CD4-positive, alpha-beta T cell treated with Interleukin-2 at 100 ng/mL for 4 hours (primary cell): Measurements from ENCODE around the gene CITED4.

Experiments used
- DNase-seq: peaks from one replicate; pipeline ENCODE4 v3.0.0-alpha.2; 2020; ENCODE audit warnings: low spot score

The CITED4 gene

GRCh38 chr1:40853113-40853884 is 8.9 kb downstream of the CITED4 start:
- no peak for DNase-seq

GRCh38 chr1:40851643-40852042 is 10.5 kb downstream of the CITED4 start:
- DNase-seq: no peak

DNA sequence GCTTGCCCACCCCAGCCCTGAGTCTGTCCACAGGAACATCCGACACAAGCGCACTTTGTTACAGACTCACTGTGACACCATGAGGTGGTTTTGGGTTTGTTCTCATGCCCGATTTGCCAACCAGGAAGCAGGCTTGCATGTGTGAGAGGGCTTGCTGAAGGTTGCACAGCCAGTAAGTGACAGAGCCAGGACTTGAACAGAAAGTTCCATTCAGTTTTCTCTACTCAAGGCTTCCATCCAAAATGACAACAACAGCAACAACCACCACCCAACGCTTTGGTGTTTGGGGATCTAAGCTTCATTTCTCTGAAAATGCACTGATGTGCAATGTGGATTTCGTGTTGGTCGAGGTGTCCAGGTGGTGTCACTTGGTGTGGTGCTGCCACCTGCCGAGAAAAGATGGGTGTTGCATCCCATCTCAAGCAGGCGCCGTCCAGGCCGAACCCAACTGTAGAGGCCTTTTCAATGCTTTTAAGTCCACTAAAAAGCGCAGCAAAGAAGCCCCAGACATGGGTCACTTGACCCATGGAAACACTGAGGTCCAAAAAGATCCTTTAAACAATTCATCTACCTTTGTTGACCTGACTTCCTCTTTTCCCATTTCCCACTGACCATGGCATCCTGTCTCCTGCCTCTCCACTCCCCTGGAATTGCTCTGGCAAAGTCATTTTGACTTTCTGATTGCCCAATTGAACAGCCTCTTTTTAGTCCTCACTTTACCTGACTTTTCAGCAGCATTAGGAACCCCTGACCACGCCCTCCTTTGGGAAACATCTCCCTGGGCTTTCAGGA is 12.2 kb downstream of the CITED4 start:
- DNase-seq: peak; percentile 83

- peak; percentile 19 for DNase-seq
Observed at GRCh38 chr1:40848530-40849189, 13.5 kb downstream of the CITED4 start.

DNA sequence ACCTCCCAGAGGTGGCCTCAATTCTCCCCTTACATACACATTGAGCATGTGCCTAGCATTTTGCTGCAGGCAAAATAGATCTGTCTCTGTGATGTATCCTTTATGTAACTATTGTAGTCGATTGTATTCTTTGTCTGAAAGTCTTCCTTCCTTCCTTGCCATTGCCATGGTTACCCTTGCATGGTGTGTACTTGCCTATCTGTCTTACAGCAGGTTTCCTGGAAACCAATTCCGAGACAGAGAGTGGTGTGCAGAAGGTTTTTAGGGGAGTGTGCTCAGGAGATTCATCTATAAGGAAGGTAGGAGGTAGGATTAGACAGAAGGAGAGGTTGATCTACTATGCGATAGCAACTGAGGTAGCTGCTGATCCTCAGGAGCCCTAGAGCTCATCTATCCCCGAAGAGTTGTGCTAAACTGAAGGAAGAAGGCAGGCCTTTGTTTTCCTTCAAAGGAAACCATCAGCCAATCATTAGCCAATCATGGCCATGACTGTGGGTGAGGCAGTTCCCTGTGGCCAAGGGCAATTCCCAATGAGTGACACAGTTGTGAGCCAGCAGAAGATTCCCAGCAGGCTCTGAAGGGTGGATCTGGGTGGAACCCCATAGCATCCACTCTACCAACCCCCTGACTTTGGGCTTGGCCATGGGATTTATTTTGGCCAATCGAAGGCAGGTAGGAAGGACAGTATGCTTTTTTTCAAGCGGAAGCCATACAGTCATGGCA is 15.0 kb downstream of the CITED4 start:
- no peak for DNase-seq

DNA sequence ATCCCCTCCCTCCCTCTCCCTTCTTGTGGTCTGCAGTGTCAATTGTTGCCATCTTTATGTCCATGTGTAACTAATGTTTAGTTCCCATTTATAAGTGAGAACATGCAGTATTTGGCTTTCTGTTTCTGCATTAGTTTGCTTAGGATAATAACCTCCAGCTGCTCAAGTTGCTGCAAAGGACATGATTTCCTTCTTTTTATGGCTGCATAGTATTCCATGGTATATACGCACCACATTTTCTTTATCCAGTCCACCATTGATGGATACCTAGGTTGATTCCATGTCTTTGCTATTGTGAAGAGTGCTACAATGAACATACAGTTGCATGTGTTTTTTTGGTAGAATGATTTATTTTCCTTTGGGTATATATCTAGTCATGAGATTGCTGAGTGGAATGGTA is 16.3 kb downstream of the CITED4 start:
- DNase-seq: no peak

- peak; percentile 16 for DNase-seq
Observed at GRCh38 chr1:40844887-40845878, 17.0 kb downstream of the CITED4 start.

- DNase-seq: no peak
Observed at GRCh38 chr1:40844079-40844478, 18.1 kb downstream of the CITED4 start.

DNA sequence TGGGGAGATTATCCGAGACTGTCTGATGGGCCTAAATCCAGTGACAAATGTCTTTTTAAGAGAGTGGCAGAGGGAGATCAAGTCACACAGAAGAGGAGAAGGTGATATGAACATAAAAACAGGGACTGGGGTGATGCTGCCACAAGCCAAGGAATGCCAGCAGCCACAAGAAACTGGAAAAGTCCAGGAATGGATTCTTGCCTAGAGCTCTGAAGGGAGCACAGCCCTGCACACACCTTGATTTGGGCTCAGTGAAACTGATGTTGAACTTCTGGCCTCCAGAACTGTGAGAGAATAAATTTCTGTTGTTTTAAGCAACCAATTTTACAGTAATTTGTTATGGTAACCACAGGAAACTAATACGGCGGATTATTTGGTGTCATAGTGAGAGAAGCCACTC is 19.5 kb downstream of the CITED4 start:
- no peak for DNase-seq

DNA sequence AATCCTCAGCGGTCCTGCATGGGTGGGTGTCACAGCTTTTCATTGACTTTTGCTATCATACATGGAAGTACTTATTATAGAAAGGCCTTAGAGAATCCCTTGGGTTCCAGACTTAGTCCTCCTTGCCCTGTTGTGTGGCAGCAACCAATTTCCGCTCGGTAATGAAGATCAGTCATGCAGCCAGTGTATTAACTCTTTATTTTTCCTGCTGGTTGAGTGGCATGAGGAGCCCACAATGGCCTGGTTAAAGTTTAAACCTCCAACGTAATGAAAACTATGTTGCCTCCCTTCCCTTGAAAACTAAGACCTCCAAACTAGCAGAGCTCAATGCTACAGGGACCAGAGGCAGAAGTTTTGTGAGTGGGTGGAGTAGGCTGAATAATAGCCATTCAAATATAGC is 20.0 kb downstream of the CITED4 start:
- no peak for DNase-seq

GRCh38 chr1:40841602-40842001 is 20.6 kb downstream of the CITED4 start:
- DNase-seq: no peak

- no peak for DNase-seq
Observed at GRCh38 chr1:40840526-40841323, 21.4 kb downstream of the CITED4 start.

GRCh38 chr1:40839943-40840335 is 22.2 kb downstream of the CITED4 start:
- DNase-seq: no peak

GRCh38 chr1:40838980-40839942 is 22.9 kb downstream of the CITED4 start:
- no peak for DNase-seq

GRCh38 chr1:40838045-40838979 is 23.9 kb downstream of the CITED4 start:
- no peak for DNase-seq

DNA sequence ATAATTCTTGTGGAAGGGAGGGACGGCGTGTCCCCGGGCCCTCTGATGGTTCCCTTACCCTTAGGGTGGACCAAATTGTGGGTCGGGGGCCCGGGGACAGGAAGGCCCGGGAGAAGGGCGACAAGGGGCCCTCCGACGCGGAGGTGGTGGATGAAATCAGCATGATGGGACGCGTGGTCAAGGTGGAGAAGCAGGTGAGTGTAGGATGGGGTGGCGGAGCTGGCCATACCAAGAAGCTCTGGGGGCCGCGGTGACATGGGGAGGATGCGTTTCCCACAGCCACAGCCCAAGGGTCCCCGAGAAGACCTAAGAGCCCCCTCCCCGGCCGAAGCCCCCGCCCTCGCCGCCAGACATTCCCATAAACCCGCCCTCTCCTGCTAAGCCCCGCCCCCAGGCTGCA is 24.6 kb downstream of the CITED4 start:
- DNase-seq: no peak

GRCh38 chr1:40836283-40836682 is 25.9 kb downstream of the CITED4 start:
- DNase-seq: no peak
